Vagina (tissue), 2 donors: ENCODE measurements around the gene CRACDL. TPM values are rescaled to one million over a fixed set of nuclear protein-coding genes. Genes with fewer than 3 reads are reported as not detected.

Experiments
- DNase-seq, 2 donors: peaks; one replicate each; pipeline ENCODE4 v3.0.0-alpha.2; 2017; ENCODE audit errors: extremely low spot score in 2 of 2
- H3K27ac ChIP-seq: fragments of 200-600 bp; sonication (generic); one replicate; pipeline ENCODE4 v1.5.1; 2019
- H3K27me3 ChIP-seq: fragments of 200-600 bp; sonication (generic); one replicate; pipeline ENCODE4 v1.5.1; 2019
- H3K36me3 ChIP-seq, 2 donors: fragments of 200-600 bp; sonication (generic); one replicate each; pipeline ENCODE4 v1.5.1; 2017 to 2019
- H3K4me1 ChIP-seq: fragments of 200-600 bp; sonication (generic); one replicate; pipeline ENCODE4 v1.5.1; 2019
- H3K4me3 ChIP-seq, 2 donors: fragments of 200-600 bp; sonication (generic); 1 replicate in 1 of 2; 2 replicates in 1 of 2; pipeline ENCODE4 v1.5.1; 2016 to 2019
- H3K9me3 ChIP-seq: fragments of 200-600 bp; sonication (generic); one replicate; pipeline ENCODE4 v1.5.1; 2019
- POLR2A ChIP-seq, 2 donors: fragments of 450-650 bp; IDR thresholded peaks; one replicate each; pipeline ENCODE4 v1.6.1; 2017; ENCODE audit warnings: antibody characterized with exemption in 2 of 2, mild to moderate bottlenecking in 2 of 2, moderate library complexity in 2 of 2
- POLR2AphosphoS5 ChIP-seq, 2 donors: sonication (generic); formaldehyde crosslinking; IDR thresholded peaks; one replicate each; pipeline ENCODE4 v1.9.0; 2017; ENCODE audit warnings: antibody characterized with exemption in 2 of 2, mild to moderate bottlenecking in 2 of 2, low read depth in 1 of 2; ENCODE audit not compliant: insufficient read depth in 1 of 2
- intact Hi-C: fragments of 100-400 bp; cut with DNase I; formaldehyde crosslinking; loops from one replicate; pipeline ENCODE4 v1.15.1; 2023
- total RNA-seq: library from RNA; depleted of rRNA; stranded (reverse); fragments of >200 nt; gene quantifications from one replicate; pipeline ENCODE4 v1.2.3, GENCODE V29; 2016
- TF ChIP-seq, protein P1 (sequence below), 3 experiments: fragments of 450-650 bp in 2 of 3; fragments of 200-600 bp in 1 of 3; sonication (generic) in 1 of 3; IDR thresholded peaks; one replicate each; pipeline ENCODE4 v1.5.1; 2017 to 2019; ENCODE audit warnings: antibody characterized with exemption in 3 of 3, mild to moderate bottlenecking in 2 of 3, moderate library complexity in 2 of 3

Gene CRACDL
- total RNA-seq, 1 donor from 2014 or later: 6.4 TPM

- Histone ChIP-seq H3K36me3 (no peaks in the 10 kb centered on the region), H3K9me3 (no peaks in the 10 kb centered on the region), H3K27ac (no peak overlapping the region), H3K4me3 (no peak overlapping the region), H3K4me1 (no peaks in the 10 kb centered on the region), H3K27me3 (no peaks in the 10 kb centered on the region)
- intact Hi-C loops: no loop called here
- no peak for TF ChIP-seq POLR2A (IDR thresholded peaks at IDR 0.05)
- DNase-seq: peak in 1 of 2 donors; percentile 29
Measured at GRCh38 chr2:98894331-98895000, 41.6 kb downstream of the CRACDL start.

DNA sequence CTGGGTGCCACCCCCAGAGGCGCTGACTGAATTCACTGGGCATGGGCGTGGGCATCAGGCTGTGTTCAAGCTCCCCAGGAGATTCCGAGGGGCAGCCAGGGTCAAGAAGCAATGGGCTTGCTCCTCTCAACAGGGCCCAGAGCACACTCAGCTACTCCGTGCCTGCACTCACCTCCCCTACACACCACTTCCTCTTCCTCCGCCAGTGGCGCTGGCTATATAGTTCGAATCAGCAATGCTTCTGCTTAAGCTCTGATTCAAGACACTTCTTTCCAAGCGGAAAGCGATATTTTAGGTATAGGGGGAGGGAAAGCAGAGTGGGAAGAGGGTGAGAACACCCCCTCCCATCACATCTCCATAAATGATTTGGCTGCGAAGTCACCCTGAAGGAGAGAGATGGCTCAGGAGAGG, 42.1 kb downstream of the CRACDL start:
- peak in 1 of 2 donors; percentile 42 for DNase-seq
- Histone ChIP-seq H3K27ac (no peak overlapping the region), H3K36me3 (no peaks in the 10 kb centered on the region), H3K4me3 (no peak overlapping the region), H3K27me3 (no peaks in the 10 kb centered on the region), H3K9me3 (no peaks in the 10 kb centered on the region), H3K4me1 (no peaks in the 10 kb centered on the region)
- intact Hi-C loops: no loop called here
- TF ChIP-seq, protein P1, sequence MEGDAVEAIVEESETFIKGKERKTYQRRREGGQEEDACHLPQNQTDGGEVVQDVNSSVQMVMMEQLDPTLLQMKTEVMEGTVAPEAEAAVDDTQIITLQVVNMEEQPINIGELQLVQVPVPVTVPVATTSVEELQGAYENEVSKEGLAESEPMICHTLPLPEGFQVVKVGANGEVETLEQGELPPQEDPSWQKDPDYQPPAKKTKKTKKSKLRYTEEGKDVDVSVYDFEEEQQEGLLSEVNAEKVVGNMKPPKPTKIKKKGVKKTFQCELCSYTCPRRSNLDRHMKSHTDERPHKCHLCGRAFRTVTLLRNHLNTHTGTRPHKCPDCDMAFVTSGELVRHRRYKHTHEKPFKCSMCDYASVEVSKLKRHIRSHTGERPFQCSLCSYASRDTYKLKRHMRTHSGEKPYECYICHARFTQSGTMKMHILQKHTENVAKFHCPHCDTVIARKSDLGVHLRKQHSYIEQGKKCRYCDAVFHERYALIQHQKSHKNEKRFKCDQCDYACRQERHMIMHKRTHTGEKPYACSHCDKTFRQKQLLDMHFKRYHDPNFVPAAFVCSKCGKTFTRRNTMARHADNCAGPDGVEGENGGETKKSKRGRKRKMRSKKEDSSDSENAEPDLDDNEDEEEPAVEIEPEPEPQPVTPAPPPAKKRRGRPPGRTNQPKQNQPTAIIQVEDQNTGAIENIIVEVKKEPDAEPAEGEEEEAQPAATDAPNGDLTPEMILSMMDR (IDR thresholded peaks at IDR 0.05): no peak
- TF ChIP-seq POLR2A (IDR thresholded peaks at IDR 0.05) (no peak), POLR2AphosphoS5 (IDR thresholded peaks at IDR 0.05; ENCODE audit: insufficient read depth in 1 of 2, low read depth in 1 of 2) (no peak)

DNA sequence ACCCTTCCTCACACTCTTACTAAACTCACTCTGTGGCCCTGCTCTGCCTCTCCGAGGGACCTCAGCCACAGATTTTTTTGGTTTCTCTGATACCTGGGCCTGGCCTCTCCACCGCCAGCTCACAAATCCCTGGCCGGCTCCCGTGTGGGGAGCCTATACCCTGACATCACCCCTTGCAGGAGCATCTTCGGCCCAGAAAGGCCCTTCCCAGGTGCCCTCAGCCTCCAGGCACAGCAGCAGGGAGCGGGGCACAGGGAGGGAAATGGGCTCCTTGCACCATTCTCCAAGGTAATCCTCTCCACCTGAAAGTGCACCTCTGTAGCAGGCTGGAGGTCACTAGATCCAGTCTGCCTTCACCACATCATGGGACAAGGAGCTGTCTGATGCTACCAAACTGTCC, 43.2 kb downstream of the CRACDL start:
- intact Hi-C loops: no loop called here
- DNase-seq: peak; percentile 14 to 60
- TF ChIP-seq, protein P1 (IDR thresholded peaks at IDR 0.05): no peak
- TF ChIP-seq POLR2AphosphoS5 (IDR thresholded peaks at IDR 0.05; ENCODE audit: insufficient read depth in 1 of 2, low read depth in 1 of 2) (no peak), POLR2A (IDR thresholded peaks at IDR 0.05) (no peak)
- Histone ChIP-seq H3K9me3 (no peaks in the 10 kb centered on the region), H3K4me3 (no peak overlapping the region), H3K36me3 (no peaks in the 10 kb centered on the region), H3K4me1 (no peaks in the 10 kb centered on the region), H3K27ac (no peak overlapping the region), H3K27me3 (no peaks in the 10 kb centered on the region)

- H3K4me1 ChIP-seq: no peaks in the 10 kb centered on the region
- no peak overlapping the region for H3K27ac ChIP-seq
- DNase-seq: no peak
- intact Hi-C loops: no loop called here
- no peaks in the 10 kb centered on the region for H3K9me3 ChIP-seq
- TF ChIP-seq POLR2A (IDR thresholded peaks at IDR 0.05) (no peak), POLR2AphosphoS5 (IDR thresholded peaks at IDR 0.05; ENCODE audit: insufficient read depth in 1 of 2, low read depth in 1 of 2) (no peak)
- TF ChIP-seq, protein P1 (IDR thresholded peaks at IDR 0.05): no peak
- no peaks in the 10 kb centered on the region for H3K27me3 ChIP-seq
- H3K36me3 ChIP-seq: no peaks in the 10 kb centered on the region
- no peak overlapping the region for H3K4me3 ChIP-seq
Measured at GRCh38 chr2:98891591-98891990, 44.4 kb downstream of the CRACDL start.

GRCh38 chr2:98886066-98886554, 49.9 kb downstream of the CRACDL start:
- H3K27me3 ChIP-seq: no peaks in the 10 kb centered on the region
- H3K9me3 ChIP-seq: no peaks in the 10 kb centered on the region
- peak in 1 of 2 donors; percentile 3 for DNase-seq
- TF ChIP-seq, protein P1 (IDR thresholded peaks at IDR 0.05): no peak
- TF ChIP-seq POLR2AphosphoS5 (IDR thresholded peaks at IDR 0.05; ENCODE audit: insufficient read depth in 1 of 2, low read depth in 1 of 2): no peak
- TF ChIP-seq POLR2A (IDR thresholded peaks at IDR 0.05): no peak
- H3K27ac ChIP-seq: no peak overlapping the region
- no peak overlapping the region for H3K4me3 ChIP-seq
- H3K36me3 ChIP-seq: no peaks in the 10 kb centered on the region
- no peaks in the 10 kb centered on the region for H3K4me1 ChIP-seq
- intact Hi-C loops: no loop called here
